Measurements from ENCODE around the gene KRT73.

Gene KRT73

DNA sequence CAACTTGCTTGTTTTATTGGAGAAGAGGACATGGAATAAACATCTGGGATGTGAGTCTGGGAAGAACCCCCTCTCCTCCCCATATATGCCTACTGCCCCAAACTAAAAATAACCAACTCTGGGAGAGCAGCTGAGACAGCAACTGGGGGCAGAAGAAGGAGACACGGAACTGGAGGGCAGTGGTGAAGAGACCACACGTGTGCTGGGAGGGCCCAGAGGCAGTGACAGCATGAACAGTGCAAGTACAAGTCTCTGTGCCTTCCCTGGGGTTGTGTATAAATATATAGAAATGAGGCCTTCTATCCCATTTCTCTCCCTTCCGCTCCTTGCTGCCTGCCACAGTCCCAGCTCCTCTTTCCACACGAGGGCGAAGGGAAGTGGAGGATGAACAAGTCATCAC is 4.0 kb upstream of the KRT73 start:
- Histone ChIP-seq H3K9me3 (ENCODE audit: control insufficient read depth, insufficient read depth, low read length) (no peaks in the 10 kb centered on the region), H3K27me3 (ENCODE audit: control insufficient read depth, insufficient read depth, low read length) (no peaks in the 10 kb centered on the region), H3K4me3 (ENCODE audit: low read length) (no peak overlapping the region), H3K4me1 (ENCODE audit: control insufficient read depth, insufficient read depth, low read length) (no peaks in the 10 kb centered on the region), H3K27ac (ENCODE audit: low read length) (no peak overlapping the region), H3K36me3 (ENCODE audit: control insufficient read depth, insufficient read depth, low read length) (no peaks in the 10 kb centered on the region)
- no CpG with 5 or more reads among the region's 5 CpGs for WGBS (ENCODE audit: insufficient coverage, insufficient read length)
- DNase-seq (ENCODE audit: low read depth, low spot score) = no peak

DNA sequence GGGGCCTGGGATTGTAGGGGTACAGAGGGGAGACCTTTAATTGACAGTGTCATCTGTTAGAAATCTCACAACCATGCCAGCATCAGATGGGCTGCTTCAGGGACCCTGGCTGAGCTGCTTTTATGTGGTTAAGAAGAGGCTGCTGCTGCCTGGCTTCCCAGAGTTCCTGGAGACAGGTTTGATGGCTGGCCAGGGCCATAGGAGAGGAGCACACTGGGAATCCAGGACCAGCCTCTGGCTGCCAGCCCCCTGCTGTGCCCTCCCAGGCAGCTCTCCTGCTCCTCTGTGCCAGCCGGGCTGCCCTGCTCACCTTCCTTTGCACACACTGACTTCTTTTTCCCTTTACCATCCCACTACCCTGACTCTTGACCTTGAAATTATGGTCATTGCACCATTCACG is 507 bp upstream of the KRT73 start:
- no peak for DNase-seq (ENCODE audit: low read depth, low spot score)
- no peaks in the 10 kb centered on the region for H3K27me3 ChIP-seq (ENCODE audit: control insufficient read depth, insufficient read depth, low read length)
- no CpG with 5 or more reads among the region's 2 CpGs for WGBS (ENCODE audit: insufficient coverage, insufficient read length)
- no peaks in the 10 kb centered on the region for H3K36me3 ChIP-seq (ENCODE audit: control insufficient read depth, insufficient read depth, low read length)
- H3K27ac ChIP-seq (ENCODE audit: low read length) = no peak overlapping the region
- H3K4me3 ChIP-seq (ENCODE audit: low read length) = no peak overlapping the region
- no peaks in the 10 kb centered on the region for H3K4me1 ChIP-seq (ENCODE audit: control insufficient read depth, insufficient read depth, low read length)
- H3K9me3 ChIP-seq (ENCODE audit: control insufficient read depth, insufficient read depth, low read length) = no peaks in the 10 kb centered on the region

GRCh38 chr12:52617403-52617785 is 965 bp downstream of the KRT73 start:
- Histone ChIP-seq H3K36me3 (ENCODE audit: control insufficient read depth, insufficient read depth, low read length) (no peaks in the 10 kb centered on the region), H3K4me1 (ENCODE audit: control insufficient read depth, insufficient read depth, low read length) (no peaks in the 10 kb centered on the region), H3K27ac (ENCODE audit: low read length) (no peak overlapping the region), H3K9me3 (ENCODE audit: control insufficient read depth, insufficient read depth, low read length) (no peaks in the 10 kb centered on the region), H3K27me3 (ENCODE audit: control insufficient read depth, insufficient read depth, low read length) (no peaks in the 10 kb centered on the region), H3K4me3 (ENCODE audit: low read length) (no peak overlapping the region)
- DNase-seq (ENCODE audit: low read depth, low spot score) = no peak
- no CpG with 5 or more reads among the region's 7 CpGs for WGBS (ENCODE audit: insufficient coverage, insufficient read length)

DNA sequence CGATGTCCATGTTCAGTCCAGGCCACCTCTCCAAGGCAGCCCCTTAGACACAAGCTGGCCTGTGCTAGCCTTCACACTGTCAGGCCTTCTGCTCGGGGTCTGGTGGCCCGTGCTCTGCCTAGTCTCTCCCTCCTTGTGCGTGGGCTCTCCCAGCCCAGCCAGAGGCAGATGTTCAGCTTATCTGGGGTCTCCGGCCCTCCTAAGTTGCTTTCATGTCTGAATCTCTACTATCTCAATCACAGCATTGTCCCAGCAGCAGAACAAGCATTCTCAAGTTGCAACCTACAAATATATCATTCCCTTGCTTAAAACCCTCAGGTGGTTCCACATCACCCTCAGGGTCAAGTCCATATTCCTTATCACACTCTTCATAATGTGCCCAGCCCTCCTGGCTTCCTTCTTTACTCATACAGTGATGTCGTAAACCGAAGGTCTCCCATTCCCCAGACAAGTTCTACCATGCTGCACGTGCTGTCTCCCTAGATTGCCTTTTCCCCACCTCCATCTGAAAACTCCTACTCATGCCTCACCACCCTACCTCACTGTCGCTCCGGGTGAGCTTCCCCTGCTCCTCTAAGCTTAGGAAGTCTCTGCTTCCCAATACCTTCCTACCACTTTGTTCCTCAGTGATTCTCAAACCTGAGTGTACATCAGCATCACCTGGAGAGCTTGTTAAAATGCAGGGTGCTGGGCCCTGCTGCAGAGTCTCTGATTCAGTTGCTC is 1.5 kb downstream of the KRT73 start:
- no peak overlapping the region; the same call in 1 of the 2 replicates for H3K4me3 ChIP-seq (ENCODE audit: low read length)
- H3K4me1 ChIP-seq (ENCODE audit: control insufficient read depth, insufficient read depth, low read length) = no peaks in the 10 kb centered on the region
- no peak for DNase-seq (ENCODE audit: low read depth, low spot score)
- H3K9me3 ChIP-seq (ENCODE audit: control insufficient read depth, insufficient read depth, low read length) = no peaks in the 10 kb centered on the region
- no peaks in the 10 kb centered on the region for H3K27me3 ChIP-seq (ENCODE audit: control insufficient read depth, insufficient read depth, low read length)
- no CpG with 5 or more reads among the region's 10 CpGs for WGBS (ENCODE audit: insufficient coverage, insufficient read length)
- H3K27ac ChIP-seq (ENCODE audit: low read length) = no peak overlapping the region
- no peaks in the 10 kb centered on the region for H3K36me3 ChIP-seq (ENCODE audit: control insufficient read depth, insufficient read depth, low read length)

- no CpG with 5 or more reads among the region's 9 CpGs for WGBS (ENCODE audit: insufficient coverage, insufficient read length)
- no peaks in the 10 kb centered on the region for H3K4me1 ChIP-seq (ENCODE audit: control insufficient read depth, insufficient read depth, low read length)
- no peak overlapping the region for H3K27ac ChIP-seq (ENCODE audit: low read length)
- no peak overlapping the region for H3K4me3 ChIP-seq (ENCODE audit: low read length)
- H3K36me3 ChIP-seq (ENCODE audit: control insufficient read depth, insufficient read depth, low read length) = no peaks in the 10 kb centered on the region
- no peak for DNase-seq (ENCODE audit: low read depth, low spot score)
- no peaks in the 10 kb centered on the region for H3K27me3 ChIP-seq (ENCODE audit: control insufficient read depth, insufficient read depth, low read length)
- no peaks in the 10 kb centered on the region for H3K9me3 ChIP-seq (ENCODE audit: control insufficient read depth, insufficient read depth, low read length)
Observed at GRCh38 chr12:52615912-52616311, 2.4 kb downstream of the KRT73 start.

- DNase-seq (ENCODE audit: low read depth, low spot score) = no peak
- Histone ChIP-seq H3K36me3 (ENCODE audit: control insufficient read depth, insufficient read depth, low read length) (no peaks in the 10 kb centered on the region), H3K27ac (ENCODE audit: low read length) (no peak overlapping the region), H3K9me3 (ENCODE audit: control insufficient read depth, insufficient read depth, low read length) (no peaks in the 10 kb centered on the region), H3K27me3 (ENCODE audit: control insufficient read depth, insufficient read depth, low read length) (no peaks in the 10 kb centered on the region), H3K4me1 (ENCODE audit: control insufficient read depth, insufficient read depth, low read length) (no peaks in the 10 kb centered on the region; the same call in 1 of the 2 replicates), H3K4me3 (ENCODE audit: low read length) (no peak overlapping the region)
- no CpG with 5 or more reads among the region's 6 CpGs for WGBS (ENCODE audit: insufficient coverage, insufficient read length)
Observed at GRCh38 chr12:52615208-52615868, 3.0 kb downstream of the KRT73 start.

DNA sequence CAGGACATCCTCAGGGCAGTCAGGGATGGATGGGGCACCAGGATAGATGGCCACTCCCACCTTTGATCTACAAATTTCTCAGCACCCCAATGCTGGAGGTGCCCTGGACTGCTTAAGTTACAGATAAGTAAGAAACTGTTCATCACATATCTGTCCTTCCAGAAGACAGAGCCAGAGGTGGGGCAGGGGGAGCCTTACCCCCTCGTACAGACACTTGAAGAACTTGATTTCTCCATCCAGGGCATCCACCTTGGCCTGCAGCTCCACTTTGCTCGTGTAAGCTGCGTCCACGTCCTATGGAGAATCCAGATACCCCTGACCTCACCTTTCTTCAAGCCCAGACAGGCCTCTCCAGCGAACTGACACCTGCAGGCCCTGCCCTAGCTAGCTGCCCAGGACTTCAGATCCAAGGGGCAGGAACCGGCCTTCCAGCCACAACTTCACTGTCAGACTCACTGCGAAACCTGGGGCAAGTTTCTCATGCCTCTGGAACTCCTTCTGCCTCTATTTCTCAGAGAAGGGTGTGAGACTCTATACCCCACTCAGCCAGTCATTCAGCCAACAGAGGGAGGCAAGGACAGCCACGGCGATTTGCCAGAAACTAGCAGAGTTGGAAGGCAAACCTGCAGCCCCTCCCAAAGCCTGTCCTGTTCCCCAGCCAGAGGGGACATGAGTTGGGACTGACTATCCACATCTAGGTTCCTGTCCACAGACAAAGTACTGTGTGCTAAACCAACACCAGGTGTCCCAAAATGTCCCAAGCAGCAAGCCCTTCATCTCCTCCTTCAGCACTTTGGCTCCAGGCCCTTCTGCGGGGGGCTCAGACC is 3.8 kb downstream of the KRT73 start:
- no peaks in the 10 kb centered on the region for H3K36me3 ChIP-seq (ENCODE audit: control insufficient read depth, insufficient read depth, low read length)
- DNase-seq (ENCODE audit: low read depth, low spot score) = no peak
- H3K9me3 ChIP-seq (ENCODE audit: control insufficient read depth, insufficient read depth, low read length) = no peaks in the 10 kb centered on the region
- no CpG with 5 or more reads among the region's 10 CpGs for WGBS (ENCODE audit: insufficient coverage, insufficient read length)
- H3K27ac ChIP-seq (ENCODE audit: low read length) = no peak overlapping the region
- H3K4me3 ChIP-seq (ENCODE audit: low read length) = no peak overlapping the region
- no peaks in the 10 kb centered on the region for H3K27me3 ChIP-seq (ENCODE audit: control insufficient read depth, insufficient read depth, low read length)
- H3K4me1 ChIP-seq (ENCODE audit: control insufficient read depth, insufficient read depth, low read length) = no peaks in the 10 kb centered on the region; the same call in 1 of the 2 replicates

DNA sequence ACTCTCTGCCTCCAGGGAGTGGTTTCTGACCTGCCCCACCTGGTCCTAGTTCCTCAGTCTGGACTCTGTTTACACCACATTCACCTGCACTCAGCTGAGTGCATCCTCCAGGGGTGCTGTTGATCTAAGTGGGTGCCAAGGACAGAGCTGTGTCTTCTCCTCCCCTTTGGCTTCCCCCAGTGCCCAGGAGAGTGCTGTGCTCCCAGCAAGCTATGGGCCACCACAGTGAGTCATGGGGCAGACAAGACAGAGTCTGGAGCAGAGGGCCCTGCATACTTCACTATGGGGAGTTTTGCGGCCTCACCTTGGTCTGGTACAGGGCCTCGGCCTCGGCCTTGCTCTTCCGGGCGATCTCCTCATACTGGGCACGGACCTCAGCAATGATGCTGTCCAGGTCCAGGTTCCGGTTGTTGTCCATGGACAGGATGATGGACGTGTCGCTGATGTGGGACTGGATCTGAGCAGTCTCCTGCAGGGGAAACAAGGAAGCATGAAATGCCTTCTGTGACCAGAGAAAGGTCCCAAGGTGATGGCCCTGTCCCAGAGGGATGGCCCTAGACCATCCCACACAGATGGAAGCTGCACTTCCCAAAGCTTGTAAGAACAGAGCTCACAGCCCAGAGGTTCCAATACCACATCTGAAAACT is 4.9 kb downstream of the KRT73 start:
- Histone ChIP-seq H3K4me1 (ENCODE audit: control insufficient read depth, insufficient read depth, low read length) (no peaks in the 10 kb centered on the region; the same call in 1 of the 2 replicates), H3K27me3 (ENCODE audit: control insufficient read depth, insufficient read depth, low read length) (no peaks in the 10 kb centered on the region), H3K4me3 (ENCODE audit: low read length) (no peak overlapping the region), H3K36me3 (ENCODE audit: control insufficient read depth, insufficient read depth, low read length) (no peaks in the 10 kb centered on the region), H3K27ac (ENCODE audit: low read length) (no peak overlapping the region), H3K9me3 (ENCODE audit: control insufficient read depth, insufficient read depth, low read length) (no peaks in the 10 kb centered on the region)
- no CpG with 5 or more reads among the region's 9 CpGs for WGBS (ENCODE audit: insufficient coverage, insufficient read length)
- no peak for DNase-seq (ENCODE audit: low read depth, low spot score)

GRCh38 chr12:52612431-52613383 is 5.7 kb downstream of the KRT73 start:
- Histone ChIP-seq H3K27me3 (ENCODE audit: control insufficient read depth, insufficient read depth, low read length) (no peaks in the 10 kb centered on the region), H3K27ac (ENCODE audit: low read length) (no peak overlapping the region), H3K4me1 (ENCODE audit: control insufficient read depth, insufficient read depth, low read length) (no peaks in the 10 kb centered on the region; the same call in 1 of the 2 replicates), H3K9me3 (ENCODE audit: control insufficient read depth, insufficient read depth, low read length) (no peaks in the 10 kb centered on the region), H3K36me3 (ENCODE audit: control insufficient read depth, insufficient read depth, low read length) (no peaks in the 10 kb centered on the region), H3K4me3 (ENCODE audit: low read length) (no peak overlapping the region)
- no CpG with 5 or more reads among the region's 5 CpGs for WGBS (ENCODE audit: insufficient coverage, insufficient read length)
- DNase-seq (ENCODE audit: low read depth, low spot score) = no peak

All from iPS DF 6.9 (cell line).